GM18519 (cell line): ENCODE results near the gene GSDME.

ENCODE experiments used
- ATAC-seq: cut with Tn5 transposase; IDR thresholded peaks from one replicate; pipeline ENCODE4 v1.9.1; 2021; ENCODE audit warnings: mild to moderate bottlenecking, moderate library complexity; ENCODE audit not compliant: unreplicated experiment, low FRiP score

The GSDME gene

DNA sequence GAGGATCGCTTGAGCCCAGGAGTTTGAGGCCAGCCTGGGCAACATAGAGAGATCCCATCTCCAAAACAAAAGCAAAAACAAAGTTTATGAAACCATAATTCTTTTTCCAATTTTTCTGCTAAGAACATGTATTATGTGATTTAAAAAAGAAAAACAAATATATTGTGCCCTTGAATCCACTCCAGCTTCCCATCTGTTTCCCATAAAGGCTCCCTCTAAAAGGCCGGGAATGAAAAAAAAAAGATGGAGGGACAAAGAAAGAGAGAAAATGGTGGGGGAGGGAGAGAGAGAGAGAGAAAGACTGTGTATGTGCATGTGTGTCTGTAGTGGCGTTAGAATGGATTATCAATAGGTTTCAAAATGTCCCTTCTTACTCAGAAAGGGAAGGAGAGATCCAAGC, 20.5 kb upstream of the GSDME start:
- ATAC-seq, result no peak

DNA sequence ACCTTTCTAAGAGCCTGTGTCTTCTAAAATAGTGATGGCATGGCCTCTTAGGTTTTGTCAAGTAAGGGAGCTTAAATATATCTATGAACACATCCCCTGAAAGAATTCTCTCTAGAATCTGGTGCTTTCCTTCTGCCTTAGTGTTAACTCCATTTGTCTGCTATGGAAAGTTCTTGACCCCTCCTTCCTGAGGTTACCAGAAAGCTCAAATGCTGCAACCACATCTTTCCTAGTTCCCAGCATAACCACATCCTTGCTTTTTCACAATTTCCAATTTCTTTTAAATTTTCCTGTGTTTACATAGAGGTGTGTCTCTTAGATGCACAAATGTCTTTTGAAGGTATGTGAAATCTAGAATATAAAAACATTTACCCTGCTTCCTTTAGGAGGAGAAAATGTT, 16.4 kb upstream of the GSDME start:
- no peak for ATAC-seq

DNA sequence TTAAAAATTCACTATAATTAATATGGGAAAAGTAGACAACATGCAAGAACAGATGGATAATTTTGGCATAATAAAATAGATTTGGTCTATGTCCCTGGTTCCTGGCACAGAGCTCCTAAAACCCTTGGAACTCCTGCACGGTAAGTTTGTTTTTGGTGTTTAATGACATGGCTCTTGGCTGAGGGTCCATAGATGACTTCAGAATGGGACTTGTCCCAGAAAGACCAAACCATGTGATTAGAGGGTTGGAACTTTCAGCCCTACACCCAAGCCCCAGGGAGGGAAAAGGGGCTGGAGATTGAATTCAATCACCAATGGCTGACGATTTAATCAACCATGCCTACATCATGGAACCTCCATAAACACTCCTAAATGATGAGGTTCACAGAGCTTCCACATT, 12.6 kb upstream of the GSDME start:
- no peak for ATAC-seq

DNA sequence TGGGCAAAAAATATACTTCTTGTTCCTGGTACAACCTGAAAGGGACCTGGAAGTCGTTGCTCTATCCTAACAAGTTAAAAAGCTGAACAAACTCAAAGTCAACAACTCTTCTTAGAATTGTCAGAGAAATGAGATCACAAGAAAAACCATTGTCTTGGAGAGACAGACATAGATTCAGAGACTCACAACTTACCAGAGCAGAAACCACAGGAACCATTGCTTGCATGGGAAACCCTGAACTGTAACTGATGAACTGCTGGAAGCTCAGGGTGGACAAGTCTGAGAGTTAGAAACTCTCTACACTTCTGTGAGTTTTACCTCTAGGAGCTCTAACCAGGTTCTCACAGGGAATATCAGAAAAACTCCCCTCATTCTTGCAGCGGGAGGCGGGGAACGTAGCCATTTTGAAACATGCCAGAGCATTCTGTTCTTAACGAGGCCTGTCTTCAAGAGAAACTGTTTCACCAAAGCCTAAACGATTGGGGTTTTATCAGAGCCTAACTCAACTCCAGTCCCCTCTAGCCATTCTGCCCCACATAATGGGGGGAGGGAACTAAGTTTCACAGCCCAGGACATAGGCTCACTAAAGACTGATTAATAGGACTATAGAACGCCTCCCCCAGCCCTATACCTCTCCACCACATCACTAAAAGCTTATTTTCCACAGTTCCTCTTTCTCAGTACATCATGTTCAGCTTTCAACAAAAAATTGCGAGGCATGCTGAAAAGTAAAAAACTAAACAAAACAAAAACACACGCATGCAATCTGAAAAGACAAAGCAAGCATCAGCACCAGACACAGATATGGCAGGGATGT, 12.0 kb upstream of the GSDME start:
- no peak for ATAC-seq

DNA sequence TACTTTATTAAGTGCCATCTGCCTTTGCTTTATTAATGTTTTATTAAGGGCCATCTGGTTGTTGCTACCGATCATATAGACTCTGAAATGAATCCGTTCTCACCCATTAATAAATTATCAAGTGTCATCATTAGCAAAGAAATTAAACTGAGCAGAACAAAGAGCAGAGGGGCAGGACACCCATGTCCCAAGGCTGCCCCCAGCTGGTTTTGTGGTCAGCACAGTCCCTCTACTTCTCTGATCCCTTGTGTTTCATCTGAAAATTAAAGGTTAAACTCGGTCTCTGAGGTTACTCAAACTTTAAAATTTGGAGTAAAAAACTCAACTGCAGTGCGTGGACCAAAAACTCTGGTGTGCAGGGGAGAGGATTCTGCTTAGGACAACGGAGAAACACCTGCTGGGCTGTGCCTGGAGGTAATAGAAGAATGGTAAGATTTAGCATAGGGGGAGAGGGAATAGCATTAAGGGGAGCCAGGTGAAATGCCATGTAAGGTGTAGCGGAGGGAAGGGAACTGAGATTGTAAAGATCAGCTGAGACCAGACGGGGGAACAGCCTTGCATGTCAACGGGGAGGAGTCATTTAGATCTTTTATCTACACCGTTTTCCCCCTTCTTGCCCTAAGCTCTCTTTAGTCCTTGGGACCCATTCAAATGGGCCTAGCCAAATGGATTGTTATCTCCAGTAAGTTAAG, 10.8 kb upstream of the GSDME start:
- no peak for ATAC-seq

DNA sequence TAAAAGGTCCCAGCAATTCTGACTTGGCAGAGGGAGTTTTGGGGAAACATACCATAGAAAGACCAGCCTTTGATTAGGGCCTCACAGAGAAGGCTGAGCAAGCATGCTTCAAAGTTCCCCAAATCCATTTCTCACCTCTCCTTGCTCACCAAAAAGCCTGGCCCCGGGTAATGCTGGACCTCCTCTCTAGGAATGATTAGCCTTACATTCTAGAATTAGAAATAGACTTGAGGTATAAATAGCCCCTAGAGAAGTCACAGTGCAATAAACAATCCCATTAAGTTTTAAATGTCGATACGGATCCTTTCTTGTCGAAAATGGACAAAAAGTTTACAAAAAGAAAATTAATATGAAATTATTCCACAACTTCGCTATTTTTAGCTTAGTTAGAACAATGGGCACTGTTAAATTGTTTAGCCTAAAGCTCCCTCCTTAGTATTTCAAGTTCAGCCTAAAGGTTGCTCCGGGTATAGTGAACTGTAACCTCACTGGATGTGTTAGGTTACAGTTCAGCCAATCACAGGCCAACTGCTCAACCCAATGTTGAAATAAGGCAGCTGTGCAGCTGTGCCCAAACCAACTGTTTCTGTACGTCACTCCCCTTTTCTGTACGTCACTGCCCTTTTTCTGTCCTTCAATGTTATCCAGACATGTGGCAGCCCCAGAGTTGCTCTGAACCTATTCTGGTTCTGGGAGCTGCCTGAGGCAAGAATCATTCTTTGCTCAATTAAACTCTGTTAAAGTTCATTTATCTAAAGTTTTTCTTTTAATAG, 7.9 kb upstream of the GSDME start:
- no peak for ATAC-seq

DNA sequence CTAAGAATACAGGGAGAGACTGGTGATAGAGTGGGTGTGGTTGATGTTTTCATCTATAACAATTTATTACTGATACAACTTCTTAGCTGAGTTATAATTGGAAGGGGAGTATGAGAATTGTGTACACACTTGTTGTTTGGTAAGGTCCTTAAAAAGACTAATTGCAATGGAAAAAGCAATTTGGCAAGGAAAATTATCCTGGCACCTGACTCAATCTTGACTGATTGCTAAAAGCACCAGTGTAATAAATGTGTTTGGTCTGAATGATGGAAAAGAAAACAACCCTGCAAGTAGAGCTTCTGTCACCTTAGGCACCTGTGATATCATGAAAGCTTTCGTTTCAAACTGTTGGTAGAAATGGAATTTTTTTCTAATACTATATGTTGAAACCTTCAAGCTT, 6.7 kb upstream of the GSDME start:
- no peak for ATAC-seq

DNA sequence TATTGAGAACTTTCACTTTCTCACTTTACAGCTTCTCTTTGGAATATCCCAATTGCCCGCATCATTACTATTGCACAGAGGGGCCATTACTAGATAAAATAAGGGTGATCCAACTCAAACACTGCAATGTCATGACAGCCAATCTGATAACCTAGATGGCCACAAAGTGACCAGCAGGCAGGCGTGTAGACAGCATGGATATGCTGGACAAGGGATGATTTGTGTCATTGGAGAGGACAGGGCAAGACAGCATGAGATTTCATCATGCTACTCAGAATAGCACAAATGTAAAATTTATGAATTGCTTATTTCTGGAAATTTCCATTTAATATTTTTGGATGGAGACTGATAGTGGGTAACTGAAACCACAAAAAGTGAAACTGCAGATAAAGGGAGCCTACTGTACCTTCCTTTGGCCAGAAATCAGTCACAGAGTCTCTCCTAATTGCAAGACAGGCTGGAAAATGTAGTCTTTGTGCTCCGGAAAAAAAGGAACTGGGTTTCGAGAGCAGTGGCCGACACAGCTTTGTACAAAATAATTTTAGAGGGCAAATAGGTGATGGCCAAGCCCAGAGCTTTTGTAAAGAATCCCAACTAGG, 6.1 kb upstream of the GSDME start:
- no peak for ATAC-seq

DNA sequence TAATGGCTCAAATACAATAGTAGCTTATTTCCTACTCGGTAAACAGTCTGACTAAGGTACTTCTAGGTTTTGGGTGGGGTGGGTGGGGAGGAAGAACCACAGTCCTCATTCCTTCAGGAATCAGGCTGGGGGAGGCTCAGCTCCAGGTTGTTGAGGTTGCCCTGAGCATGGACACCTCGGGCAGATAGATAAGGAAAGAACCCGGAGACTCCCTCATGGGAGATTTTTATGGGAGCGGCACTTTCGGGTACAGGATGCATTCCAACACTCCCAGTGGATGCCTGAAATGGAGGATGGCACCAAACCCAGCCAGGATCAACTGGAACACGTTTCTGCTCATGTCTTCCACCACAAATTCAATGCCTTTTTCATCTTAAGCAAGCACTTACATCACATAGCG, 5.5 kb upstream of the GSDME start:
- no peak for ATAC-seq

DNA sequence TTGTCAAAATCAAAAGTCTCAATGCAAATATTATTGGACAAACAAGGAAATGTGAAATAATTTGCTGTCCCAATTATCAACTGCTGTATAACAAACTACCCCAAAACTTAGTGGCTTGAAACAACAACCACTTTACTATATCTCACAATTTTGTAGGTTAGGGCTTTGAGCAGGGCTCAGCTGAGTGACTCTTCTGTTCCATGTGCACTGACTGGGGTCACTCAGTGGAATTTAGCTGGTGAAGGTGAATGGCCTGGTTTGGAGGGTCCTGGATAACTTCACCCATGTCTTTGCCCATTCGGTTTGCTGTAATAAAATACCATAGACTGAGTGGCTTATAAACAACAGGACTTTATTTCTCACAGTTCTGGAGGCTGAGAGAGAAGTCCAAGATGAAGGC, 3.7 kb upstream of the GSDME start:
- no peak for ATAC-seq

DNA sequence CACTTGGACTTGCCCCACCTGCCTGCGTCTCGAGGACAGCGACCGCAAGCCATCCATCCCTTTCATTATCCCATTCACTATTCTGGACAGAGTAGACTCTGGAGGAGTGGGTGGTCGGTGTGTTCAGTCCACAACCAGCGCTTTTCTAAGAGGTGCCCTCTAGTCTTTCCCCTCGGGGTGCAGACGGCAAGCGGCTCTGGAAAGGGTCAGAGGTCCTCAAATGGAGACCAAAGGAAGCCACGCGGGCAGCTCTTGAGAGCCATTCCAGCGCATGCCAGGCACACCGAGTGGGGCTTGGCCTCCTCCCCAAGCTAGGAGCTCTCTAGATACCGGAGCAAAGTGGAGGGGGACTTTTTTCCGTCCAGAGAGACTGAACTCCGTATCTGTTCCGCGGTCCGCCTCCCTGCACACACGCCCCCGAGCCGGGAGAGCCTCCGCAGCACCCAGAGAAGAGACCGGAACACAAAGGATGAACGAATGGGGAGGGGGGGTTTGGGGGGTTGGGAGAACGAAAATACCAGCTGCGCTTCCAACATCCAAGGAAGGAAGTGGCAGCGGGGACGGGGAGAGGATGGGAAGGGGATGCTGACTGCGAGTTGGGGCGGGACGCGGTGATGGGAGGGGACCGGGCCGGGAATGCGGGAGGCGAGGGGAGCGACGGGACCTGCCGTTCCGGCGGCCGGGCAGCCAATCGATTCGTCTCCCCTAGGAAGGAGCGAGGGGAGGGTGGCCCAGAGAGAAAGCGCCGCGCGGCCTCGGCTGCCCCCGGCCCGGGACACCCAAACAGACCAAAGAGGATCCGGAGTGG, 515 bp downstream of the GSDME start:
- no peak for ATAC-seq

DNA sequence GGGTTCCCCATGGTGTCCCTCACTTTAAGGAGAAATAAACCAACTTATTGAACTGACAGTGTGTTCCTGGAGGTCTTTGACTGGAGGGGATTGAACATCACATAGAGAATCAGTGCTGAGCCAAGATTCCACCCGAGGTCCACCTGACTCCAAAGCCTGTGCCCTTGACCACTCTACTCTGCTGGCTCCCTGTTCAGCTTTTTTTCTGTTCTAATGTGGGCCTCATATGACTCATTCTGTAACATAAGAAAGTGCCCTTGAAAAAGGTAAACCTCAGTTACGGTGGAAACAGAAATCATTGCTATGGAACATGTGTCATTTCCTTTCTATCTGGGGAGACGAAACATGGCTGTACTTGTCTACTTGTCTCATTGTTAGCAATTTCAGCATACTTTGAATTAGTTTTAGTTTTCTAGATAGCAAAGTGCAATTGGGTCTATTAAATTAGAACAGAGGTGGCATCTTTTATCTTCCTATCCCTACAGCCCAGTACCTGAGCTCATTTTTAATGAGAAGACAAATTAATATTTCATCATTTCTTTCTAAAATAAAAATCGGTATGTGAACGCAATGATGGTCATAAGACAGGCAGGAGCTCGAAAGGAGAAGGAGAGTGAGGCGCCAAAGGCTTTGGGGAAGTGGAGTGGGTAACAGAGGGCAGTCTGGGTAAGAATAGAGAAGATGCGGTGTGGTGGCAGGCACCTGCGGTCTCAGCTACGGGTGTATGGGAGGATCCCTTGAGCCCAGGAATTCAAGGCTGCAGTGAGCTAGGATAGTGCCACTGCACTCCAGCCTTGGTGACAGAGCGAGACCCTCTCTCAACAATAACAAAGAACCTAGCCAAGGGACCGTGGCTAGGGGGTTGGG, 1.5 kb downstream of the GSDME start:
- peak; percentile 51 for ATAC-seq

DNA sequence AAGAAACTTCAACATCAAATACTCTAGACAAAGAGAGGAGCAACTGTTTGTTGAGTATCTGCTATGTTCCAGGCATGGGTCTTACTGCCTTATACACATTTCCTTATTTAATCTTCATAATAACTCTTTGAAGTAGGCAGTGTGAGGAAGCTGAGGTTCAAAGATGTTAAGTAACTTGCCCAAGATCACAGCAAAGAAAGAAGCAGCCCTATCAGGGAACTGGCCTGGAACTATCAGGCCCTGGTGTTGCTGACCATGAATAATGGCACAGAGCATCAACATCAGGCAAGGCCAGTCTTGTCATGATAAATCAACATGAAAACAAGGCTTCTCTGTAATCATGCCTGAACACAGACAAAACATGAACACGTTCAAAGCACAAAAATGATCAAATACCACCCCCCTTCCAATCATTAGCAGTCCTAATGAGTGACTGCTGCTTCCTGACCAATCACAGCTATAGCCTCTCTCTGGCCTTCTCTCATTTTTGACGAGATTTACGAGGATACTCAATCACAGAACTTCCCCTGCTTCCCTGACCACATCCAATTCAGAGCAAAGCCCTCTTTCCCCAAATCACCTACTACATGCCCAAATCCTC, 2.3 kb downstream of the GSDME start:
- no peak for ATAC-seq

DNA sequence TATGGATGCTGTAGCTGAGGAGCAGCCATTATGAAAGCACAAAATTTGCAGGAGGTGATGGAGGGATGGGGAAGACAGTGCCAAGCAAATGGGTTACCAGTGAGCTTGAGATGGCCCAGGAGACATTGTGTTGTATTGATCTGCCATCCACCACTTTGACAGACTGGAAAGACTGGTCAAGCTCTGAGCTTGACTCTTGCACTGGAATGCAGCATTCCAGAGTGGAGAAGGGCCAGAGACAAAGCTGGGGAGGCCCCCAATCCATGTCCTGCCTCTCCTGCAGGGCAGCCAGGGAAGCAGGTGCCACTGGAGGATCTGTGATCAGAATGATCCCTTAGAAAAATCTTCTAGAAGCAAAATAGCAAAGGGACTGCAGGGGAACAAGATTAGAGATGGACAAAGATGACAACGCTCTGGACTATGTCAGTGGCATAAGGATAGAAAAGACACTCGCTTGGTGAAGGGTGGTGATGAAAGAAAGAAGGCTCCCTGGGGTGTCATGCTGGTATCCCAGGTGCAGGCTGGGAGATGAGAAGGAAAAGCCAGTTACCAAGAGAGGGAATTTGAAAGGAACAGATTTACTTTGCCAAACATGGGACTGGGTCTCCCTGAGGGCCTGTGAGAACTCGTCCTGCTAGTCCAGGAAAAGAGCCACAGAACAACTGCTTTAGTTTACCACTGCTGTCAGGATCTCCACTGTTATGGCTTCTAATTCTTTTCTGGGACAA, 5.0 kb downstream of the GSDME start:
- no peak for ATAC-seq

DNA sequence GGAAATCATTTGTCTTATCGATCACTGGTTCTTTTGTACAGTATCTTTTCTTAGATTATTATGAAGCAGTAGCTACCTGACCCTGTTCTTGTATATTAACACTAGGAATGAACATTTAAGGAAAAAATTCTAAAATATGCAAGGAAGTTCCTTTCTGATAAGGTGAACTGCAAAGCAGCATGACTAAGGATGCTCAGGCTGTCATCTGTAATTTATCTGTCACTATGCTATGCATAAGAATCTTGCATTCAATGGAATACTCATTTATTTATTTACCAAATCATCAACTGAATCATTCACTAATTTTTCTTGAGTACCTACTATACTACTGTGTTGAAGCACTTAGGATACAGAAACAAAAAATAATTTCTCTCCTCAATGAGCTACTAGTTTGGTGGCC, 5.8 kb downstream of the GSDME start:
- no peak for ATAC-seq

DNA sequence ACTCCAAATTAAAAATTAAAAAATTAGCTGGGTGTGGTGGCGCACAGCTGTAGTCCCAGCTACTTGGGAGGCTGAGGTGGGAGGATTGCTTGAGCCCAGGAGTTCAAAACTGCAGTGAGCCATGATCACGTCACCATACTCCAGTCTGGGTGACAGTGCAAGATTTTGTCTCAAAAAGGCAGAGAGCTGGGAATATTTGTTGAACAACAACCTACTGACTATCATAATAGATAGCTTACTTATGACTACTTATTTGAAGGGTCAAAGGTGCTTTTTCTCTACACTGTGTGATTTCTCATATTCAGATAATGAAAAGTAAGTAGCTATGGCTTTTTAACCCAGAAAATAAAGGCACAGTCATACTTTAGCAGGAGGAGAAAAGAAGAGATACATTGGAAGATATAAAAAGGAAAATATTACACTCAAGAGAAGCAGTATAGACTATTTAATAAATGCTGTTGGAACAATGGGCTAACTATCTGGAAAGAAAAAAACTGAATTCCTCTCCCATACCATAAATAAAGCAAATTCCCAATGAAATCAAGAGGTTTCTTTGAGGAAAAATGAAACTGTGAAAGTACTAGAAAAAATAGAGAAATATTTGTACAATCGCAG, 6.7 kb downstream of the GSDME start:
- ATAC-seq, result no peak

DNA sequence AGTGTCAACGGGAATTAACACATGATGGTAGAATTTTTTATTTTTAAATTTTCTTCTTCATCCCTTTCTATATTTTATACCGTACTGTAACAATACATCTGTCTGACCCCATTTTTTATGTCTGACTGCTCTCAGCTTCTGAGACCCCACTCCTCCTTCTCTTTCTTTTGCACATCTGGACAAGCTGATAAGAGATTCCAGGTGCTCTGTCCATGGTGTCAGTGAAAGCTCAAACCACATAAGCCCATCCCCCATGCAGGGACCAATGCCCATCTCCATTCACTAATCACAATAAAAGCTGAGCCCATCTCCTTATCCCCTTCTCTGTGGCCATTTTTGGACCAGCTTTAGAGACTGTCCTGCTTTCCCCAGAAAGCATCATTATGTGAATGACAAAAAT, 8.7 kb downstream of the GSDME start:
- ATAC-seq, result no peak

DNA sequence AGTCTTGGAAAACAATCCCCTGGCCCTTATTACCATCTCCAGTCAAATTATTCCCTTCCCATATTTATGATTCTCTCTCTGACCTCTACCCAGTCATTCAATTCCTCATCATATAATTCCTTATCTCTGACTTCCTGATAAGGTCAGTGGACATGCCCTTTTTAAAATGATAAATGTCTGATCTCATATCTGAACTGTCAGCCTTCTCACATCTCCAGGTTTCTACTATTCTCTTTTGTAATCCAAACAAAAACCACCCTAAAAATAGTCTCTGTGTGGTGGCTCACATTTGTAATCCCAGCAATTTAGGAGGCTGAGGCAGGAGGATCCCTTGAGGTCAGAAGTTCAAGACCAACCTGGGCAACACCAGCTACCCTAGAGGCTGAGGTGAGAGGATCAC, 11.9 kb downstream of the GSDME start:
- no peak for ATAC-seq
